Skin epidermis (tissue), 12 donors: ENCODE measurements around the gene CCZ1.
"Not testable (repeated sequence)": the region's sequence is repeated elsewhere in the genome, so short reads cannot be mapped to it uniquely, and the experiment has no call there.

Source experiments
- H3K27ac ChIP-seq, 21 experiments: fragments of 200-600 bp; sonication (generic) in 11 of 21; one replicate each; pipeline ENCODE4 v1.5.0; 2020; ENCODE audit warnings: mild to moderate bottlenecking in 3 of 21, inconsistent platforms in 2 of 21, moderate library complexity in 2 of 21
- H3K4me3 ChIP-seq, 7 experiments: fragments of 200-600 bp; sonication (generic) in 2 of 7; one replicate each; pipeline ENCODE4 v1.5.0; 2020; ENCODE audit warnings: inconsistent platforms in 2 of 7, mild to moderate bottlenecking in 2 of 7, moderate library complexity in 1 of 7

Gene CCZ1

DNA sequence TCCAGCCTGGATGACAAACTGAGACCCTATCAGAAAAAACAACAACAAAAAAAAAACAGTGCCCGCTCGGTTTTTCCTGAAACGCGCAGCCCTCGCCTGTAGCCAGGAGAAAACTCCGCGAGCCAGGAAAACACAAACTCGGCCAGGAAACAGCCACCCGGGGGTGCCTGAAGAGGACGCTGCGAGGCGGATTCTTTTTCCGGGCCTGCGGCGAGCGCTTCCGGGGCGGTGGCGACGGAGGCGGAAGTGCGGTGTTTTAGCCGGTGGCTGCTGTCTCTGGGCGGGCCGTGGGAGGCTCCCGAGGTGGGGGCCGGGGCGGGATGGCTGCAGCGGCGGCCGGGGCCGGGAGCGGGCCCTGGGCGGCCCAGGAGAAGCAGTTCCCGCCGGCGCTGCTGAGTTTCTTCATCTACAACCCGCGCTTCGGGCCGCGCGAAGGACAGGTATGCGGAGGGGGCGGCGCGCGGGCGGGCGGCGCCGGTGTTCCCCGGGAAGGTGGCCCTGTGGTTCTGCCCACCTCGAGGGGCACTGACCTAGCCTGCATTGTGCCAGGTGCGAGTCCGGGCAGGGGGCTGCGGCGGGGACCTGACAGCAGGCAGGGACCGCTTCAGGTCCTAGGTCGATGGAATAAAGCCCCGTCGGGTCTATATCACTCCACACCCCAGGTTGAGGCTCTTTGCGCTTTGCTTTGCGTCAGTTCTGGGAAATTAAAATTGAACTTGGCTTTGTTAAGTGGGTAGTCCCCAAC, at the start of gene CCZ1:
TSS of gene CCZ1 (plus strand) at position 254 of the 745 bp plus-strand sequence. CDS start at position 321, 67 bp downstream.
- peak within 1 kb of the TSS in 16 of 21 experiments; percentile 37 to 83 (median 70) for H3K27ac ChIP-seq
- H3K4me3 ChIP-seq = peak within 1 kb of the TSS; percentile 33 to 47 (median 34)

DNA sequence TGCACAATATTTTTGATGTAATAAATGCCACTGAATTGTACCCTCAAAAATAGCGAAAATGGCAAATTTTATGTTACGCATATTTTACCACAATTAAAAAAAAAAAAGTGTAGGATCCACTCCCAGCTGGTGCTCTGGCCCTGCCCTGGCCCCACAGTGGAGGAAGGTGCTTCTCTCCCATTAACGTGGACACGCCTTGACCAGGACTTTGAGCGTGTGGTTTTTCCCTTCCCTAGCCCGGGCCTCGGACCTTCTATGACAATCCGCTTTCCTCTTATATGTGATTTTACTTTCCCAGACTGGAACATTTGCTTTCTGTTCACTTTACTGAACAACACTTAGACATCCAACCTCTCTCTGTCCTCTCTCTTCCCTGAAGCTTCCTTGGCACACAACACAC, 47.6 kb upstream of the CCZ1 start:
- Histone ChIP-seq H3K27ac (no peak overlapping the region), H3K4me3 (no peak overlapping the region)

DNA sequence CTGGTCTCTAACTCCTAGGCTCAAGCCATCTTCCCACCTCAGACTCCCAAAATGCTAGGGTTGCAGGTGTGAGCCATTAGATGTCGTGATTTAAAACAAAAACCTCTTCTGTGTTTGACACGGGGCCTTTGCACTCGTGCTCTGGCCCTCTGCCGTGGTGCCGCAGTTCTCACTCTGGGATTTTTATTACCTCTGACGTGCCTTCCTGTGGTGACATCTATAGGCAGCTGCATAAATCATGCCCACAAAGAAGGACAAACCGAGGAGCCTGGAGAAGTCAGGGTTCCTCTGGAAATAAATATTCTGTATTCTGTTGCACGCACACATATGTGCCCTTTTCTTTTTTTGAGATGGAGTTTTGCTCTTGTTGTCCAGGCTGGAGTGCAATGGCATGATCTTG, 43.8 kb upstream of the CCZ1 start:
- no peak overlapping the region for H3K27ac ChIP-seq
- no peak overlapping the region for H3K4me3 ChIP-seq

DNA sequence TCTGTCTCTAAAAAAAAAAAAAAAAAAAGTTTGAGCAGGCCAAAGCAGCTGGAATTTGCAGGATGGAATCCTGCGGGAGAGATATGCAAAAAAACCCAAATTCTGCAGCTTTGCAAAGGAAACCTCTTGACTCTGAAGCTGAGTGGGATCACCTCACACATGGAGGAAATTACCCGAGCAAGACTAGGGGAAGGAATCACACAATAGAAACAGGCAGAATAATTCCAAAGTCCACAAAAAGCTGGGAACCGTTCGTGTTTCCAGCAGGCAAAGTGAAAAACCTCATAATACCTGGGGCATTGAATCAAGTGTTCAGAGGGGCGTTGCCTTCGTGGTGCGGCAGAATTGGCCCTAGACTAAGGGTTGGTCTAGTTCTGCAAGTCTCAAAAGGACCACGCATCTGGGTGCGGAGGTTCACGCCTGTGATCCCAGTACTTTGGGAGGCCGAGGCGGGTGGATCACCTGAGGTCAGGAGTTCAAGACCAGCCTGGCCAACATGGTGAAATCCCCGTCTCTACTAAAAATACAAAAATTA, 41.4 kb upstream of the CCZ1 start:
- H3K27ac ChIP-seq, H3K4me3 ChIP-seq: not testable (repeated sequence)

DNA sequence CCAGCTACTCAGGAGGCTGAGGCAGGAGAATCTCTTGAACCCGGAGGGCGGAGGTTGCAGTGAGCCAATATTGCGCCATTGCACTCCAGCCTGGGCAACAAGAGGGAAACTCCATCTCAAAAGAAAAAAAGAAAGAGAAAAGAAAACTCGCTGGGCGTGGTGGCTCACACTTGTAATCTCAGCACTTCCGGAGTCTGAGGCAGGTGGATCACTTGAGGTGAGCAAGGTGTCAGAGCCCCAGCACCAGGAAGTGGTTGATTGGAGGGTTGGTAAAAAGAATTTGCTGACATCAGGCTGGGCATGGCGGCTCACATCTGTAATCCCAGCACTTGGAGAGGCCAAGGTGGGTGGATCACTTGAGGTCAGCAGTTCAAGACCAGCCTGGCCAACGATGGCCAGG, 40.0 kb upstream of the CCZ1 start:
- not testable (repeated sequence) for H3K4me3 ChIP-seq
- peak overlapping the region in 1 of 21 experiments; percentile 29 for H3K27ac ChIP-seq

DNA sequence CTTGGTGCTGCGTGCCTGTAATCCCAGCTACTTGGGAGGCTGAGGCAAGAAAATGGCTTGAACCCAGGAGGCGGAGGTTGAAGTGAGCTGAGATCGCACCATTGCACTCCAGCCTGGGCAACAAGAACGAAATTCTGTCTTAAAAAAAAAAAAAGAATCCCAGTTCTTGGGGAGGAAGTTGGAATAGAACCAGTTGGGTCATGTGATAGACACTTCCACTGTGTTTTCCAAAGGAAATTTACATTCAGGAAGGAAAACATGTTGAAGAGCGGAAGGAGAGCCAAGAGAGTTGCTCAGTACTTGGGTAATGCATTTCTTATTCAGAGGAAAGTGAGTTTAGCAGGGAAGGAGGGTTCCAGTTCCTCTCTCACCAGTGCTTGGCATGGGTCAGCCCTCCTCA, 37.3 kb upstream of the CCZ1 start:
- H3K4me3 ChIP-seq, H3K27ac ChIP-seq: not testable (repeated sequence)

DNA sequence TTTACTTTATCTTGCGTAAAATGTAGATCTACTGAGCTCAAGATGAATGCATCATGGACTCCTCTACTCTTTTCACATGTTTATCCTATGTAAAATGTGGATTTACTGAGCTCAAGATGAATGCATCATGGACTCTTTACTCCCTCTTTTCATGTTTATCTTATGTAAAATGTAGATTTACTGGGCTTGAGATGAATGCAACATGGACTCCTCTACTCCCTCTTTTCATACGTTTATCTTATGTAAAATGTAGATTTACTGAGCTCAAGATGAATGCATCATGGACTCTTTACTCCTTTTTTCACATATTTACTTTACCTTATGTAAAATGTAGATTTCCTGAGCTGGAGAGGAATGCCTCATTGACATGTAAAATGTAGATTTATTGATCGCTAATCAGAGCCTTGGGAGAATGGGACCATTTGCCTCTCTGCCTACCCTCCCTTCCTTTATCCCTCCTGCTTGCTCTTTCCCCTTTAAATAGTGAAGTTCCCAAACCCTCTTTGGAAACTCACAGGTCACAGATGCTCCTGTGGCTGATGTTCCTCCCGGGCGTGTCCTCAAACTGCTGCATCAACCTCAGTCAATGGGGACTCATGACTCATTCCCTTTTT, 35.7 kb upstream of the CCZ1 start:
- H3K4me3 ChIP-seq, H3K27ac ChIP-seq: not testable (repeated sequence)

DNA sequence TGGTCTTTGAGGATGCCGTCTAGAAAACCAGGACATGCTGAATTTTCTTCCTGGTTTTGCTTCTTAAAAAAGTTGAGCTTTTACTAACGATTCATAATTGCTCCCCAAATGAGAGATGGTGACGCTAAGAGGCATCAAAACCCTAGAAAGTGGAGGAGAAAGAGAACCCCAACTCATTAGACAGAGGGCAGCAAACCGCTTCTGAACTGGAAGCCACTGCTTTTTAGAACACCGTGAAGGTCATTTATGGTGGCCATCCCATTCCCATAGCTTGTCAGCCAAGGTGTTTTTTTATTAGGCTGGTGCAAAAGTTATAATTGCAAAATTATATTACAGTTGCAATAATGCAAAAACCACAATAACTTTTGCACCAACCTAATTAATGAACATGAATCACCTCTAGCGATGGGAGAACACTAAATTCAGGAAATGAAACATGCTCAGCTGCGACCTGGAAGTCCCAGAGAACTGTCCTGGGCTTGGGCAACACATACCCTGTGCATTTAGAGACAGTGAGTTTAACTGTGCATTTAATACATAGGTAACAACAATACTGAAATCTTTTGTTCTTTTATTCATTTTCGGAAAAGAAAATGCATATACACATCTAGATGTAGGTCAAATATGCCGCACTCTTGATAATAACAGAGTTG, 33.1 kb upstream of the CCZ1 start:
- H3K27ac ChIP-seq, H3K4me3 ChIP-seq: not testable (repeated sequence)

DNA sequence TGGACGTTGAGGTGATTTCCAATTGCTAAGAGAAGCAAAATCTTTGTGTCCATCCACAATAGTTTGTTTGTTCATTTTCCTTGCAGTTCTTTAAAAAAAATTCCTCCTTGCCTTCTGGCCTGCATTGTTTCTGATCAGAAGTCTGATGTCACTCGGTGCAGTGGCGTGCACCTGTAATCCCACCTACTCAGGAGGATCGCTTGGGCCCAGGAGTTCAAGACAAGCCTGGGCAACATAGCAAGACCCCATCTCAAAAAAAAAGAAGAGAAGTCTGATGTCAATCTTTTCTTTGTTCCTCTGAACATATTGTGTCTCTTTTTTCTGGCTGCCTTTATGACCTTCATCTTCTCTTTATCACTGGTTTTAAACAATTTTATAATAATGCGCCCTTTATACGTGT, 31.5 kb upstream of the CCZ1 start:
- Histone ChIP-seq H3K4me3 (no peak overlapping the region), H3K27ac (no peak overlapping the region)

DNA sequence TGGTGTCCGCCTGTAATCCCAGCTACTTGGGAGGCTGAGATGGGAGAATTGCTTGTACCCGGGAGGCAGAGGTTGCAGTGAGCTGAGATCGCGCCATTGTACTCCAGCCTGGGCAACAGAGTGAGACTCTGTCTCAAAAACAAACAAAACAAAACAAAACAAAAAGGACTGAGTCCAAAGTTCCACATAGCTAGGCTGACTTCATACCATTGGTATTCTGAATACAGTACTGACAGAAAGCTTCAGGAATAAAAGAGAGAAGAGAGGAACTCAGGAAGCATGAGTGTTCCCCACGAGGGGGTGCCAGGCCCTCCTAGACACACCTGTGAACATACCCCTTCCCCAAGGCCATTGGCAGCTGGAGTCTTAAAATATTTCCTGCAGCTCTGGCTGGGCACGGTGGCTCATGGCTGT, 29.6 kb upstream of the CCZ1 start:
- H3K27ac ChIP-seq, H3K4me3 ChIP-seq: not testable (repeated sequence)

DNA sequence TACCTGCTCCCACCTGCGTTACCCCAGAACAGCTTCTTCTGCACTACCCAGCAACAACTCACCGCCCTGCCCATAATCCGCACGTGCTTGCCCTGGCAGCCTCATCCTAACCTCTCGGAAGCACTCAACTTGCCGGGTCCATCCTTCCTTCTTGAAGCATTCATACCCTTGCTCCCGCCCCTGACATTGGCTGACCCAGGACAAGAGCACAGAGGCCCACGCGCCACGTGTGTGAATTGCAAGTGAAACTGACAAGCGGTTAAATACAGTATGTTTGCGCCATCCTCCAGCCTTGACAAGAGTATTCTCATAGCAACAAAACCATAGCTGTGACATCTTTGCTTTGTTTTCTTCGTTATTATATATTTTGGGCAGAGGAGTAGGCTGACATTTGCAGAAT, 28.8 kb upstream of the CCZ1 start:
- Histone ChIP-seq H3K4me3 (no peak overlapping the region), H3K27ac (no peak overlapping the region)

DNA sequence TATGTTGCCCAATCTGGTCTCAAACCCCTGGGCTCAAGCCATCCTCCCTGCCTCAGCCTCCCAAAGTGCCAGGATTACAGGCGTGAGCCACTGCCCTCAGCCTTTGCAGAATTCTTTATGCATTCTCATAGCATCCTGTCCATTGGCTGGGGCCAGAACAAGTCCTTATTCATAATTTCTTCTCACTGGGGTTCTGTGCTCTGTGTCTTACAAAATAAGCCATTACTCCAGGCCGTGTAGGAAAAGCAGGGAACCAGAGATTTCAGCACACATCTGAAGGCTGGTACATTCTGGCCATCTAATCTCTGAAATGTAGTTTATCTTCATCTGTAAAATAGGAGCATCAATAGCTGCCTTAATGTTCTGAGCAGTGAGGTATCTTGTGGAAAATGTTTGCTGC, 28.2 kb upstream of the CCZ1 start:
- Histone ChIP-seq H3K27ac (no peak overlapping the region), H3K4me3 (no peak overlapping the region)

DNA sequence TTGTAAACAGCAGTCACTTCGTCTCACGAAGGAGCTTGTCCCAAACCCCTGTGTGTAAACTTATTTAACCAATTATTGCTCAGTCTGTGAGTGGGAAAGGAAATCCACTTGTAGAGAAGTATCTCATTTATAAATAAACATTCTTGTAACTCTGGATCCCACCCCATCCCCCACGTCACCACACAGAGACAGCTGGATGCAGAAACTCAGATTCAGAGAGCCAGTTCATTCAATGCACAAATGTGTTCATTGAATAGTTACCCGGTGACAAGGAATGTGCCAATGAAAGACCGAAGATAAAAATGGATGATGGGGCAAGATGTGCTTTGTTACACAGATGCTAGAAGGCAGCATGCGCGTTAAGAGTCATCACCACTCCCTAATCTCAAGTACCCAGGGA, 26.2 kb upstream of the CCZ1 start:
- no peak overlapping the region for H3K27ac ChIP-seq
- H3K4me3 ChIP-seq = no peak overlapping the region

DNA sequence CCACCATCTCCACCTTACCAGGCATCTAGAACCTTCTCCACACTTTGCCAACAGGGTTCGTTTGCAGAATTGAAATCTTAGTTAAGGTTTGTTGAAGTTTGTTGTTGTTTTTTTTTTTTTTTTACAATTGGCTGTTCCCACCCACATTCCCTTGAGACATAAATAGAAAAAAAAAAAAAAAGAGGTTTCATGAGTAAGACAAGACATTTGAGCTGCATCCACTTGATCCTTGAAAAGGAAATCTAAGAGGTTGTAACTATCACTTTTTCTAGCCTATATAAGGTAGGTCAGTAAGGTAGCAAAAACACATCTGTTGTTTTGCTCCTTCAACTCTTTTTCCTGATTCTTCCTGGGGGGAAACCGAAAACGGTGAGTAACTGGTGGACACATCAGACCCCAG, 18.9 kb upstream of the CCZ1 start:
- not testable (repeated sequence) for H3K27ac ChIP-seq, H3K4me3 ChIP-seq

DNA sequence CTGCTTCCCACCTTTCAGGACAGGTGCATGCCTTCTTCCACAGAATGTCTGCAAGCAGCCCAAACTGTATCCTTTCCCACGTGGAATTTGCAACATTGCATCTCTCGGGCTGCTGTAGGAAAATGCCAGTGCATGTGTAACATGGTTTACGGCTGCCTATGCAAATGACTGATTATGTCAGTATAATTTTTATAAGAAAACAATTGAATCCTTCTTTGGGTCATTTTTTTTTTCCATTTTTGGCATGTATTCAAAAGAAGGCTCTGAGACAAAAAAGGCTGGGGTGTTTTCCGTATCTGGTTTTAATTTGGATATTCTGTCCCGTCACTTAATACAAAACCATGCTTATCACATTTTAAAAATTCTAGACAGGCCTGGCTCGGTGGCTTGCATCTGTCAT, 18.4 kb upstream of the CCZ1 start:
- not testable (repeated sequence) for H3K27ac ChIP-seq

DNA sequence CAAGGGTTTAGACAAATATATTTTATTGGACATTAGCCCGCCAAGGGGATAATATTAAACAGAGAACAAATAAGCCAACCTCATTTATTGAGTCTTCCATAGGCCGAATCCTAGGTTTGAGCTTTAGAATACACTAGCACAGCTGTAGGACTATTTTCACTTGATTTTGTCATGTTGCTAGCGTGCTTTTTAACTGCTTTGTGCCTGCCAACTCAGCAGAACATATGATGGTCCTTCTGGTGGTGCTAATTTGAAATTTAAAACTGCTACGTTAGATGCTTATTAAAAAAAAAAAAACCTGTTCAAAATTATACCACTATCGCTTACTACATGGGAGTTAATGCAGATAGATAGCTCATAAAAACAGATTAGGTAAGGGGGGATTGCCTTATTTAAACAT, 14.1 kb upstream of the CCZ1 start:
- H3K27ac ChIP-seq, H3K4me3 ChIP-seq: not testable (repeated sequence)

More for the DNA sequence above, 18.4 kb upstream of the CCZ1 start:
- H3K4me3 ChIP-seq = not testable (repeated sequence)

DNA sequence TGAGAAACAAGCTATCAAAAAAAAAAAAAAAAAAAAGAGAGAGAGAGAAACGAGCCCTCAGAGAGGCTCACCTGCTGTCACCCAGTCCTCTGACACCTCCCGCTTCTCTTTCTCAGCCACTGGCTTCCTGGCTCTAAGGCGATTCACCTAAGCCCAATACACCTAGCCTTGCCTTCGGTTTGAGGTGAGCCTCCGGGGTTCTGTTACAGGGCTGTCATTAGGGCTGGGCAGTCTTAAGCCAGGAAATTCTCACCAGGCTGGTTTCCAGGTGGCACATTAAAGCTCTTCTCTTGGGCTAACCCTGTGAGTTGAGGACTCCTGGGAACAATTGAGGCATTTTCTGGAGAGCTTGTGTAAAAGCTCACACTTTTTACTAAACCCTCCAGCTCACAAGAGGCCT, 10.5 kb upstream of the CCZ1 start:
- H3K27ac ChIP-seq, H3K4me3 ChIP-seq: not testable (repeated sequence)

DNA sequence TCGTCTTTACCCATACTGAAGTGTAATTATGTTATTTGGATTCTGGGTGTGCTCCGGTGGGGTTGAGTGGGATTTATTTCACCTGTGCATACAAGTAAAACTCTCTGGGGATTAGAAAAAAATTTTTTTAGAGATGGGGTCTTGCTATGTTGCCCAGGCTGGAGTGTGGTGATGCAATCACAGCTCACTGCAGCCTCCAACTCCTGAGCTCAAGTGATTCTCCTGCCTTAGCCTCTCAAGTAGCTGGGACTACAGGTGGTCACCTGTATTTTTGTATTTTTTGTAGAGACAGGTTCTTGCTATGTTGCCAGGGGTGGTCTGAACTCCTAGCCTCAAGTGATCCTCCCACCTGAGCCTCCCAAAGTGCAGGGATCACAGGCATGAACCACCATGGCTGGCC, 8.3 kb upstream of the CCZ1 start:
- H3K27ac ChIP-seq, H3K4me3 ChIP-seq: not testable (repeated sequence)

DNA sequence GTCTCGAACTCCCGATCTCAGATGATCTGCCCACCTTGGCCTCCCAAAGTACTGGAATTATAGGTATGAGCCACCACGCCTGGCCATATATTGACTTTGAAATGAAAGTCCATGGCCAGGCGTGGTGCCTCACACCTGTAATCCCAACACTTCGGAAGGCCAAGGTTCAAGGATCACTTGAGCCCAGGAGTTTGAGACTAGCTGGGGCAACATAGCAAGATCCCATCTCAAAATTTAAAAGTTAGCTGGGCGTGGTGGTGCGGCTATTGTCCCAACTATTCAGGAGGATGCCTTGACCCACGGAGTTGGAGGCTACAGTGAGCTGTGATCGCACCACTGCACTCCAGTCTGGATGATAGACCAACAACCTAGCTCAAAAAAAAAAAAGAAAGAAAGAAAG, 6.0 kb upstream of the CCZ1 start:
- no peak overlapping the region for H3K4me3 ChIP-seq
- no peak overlapping the region for H3K27ac ChIP-seq

DNA sequence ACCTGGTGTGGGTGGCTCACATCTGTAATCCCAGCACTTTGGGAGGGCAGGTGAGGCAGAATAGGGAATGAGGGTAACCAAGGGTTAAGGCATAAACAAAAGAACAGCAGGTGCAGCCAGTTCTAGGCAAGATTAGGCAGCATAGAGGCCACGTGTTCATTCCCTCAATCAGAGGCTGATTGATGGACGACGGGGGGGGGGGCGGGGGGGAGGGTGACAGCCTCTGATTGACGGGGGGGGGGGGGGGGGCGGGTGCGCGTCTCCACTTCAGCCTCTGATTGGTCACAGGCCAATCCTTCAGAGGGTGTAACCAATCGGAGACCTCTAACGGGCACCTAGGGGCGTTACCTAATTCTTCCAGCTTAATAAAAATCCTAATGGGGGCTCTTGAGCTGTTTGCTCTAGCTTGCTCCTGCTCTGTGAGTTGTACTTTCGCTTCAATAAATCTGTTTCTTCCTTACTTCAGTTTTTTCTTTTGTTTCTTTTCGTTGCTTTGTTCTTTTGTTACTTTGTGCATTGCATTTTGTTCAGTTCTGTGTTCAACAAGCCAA, 1.1 kb upstream of the CCZ1 start:
- not testable (repeated sequence) for H3K4me3 ChIP-seq

DNA sequence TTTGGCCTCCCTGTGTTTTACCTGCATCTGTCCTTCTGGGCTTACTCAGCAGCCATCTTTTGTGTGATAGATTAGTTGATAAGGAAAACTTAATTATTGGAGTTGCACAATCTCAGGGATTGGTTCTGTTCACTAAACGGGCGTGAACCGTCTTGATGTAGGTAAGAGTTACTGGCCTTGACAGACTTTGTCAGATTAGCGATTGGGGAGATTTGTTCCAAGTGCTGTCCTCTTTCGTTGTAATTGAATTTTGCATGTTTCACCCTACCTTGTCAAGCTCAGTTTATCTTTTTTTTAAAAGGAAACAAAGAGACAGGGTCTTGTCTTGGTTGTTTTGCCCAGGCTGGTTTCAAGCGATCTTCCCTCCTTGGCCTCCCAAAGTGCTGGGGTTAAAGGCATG, 4.5 kb downstream of the CCZ1 start:
- not testable (repeated sequence) for H3K4me3 ChIP-seq

More for the DNA sequence above, 1.1 kb upstream of the CCZ1 start:
- not testable (repeated sequence) for H3K27ac ChIP-seq

More for the DNA sequence above, 4.5 kb downstream of the CCZ1 start:
- not testable (repeated sequence) for H3K27ac ChIP-seq
